Neural crest cell (in vitro differentiated cells): ENCODE results near the gene PRMT1. TPM values are rescaled to one million over a fixed set of nuclear protein-coding genes. Genes with fewer than 3 reads are reported as not detected.
"Not testable (repeated sequence)": the region's sequence is repeated elsewhere in the genome, so short reads cannot be mapped to it uniquely, and the experiment has no call there.

Experiments used
- DNase-seq: peaks from one replicate; pipeline ENCODE4 v3.0.0; 2021; ENCODE audit warnings: low read depth, mixed read lengths, low spot score
- H3K27ac Mint-ChIP-seq: one replicate; pipeline ENCODE4 v1.8.0; 2021; ENCODE audit warnings: mild to moderate bottlenecking, mixed read lengths; ENCODE audit not compliant: unreplicated experiment
- H3K27me3 Mint-ChIP-seq: 2 replicates; pipeline ENCODE4 v1.8.0; 2021; ENCODE audit warnings: low read depth, mild to moderate bottlenecking, mixed read lengths
- H3K36me3 Mint-ChIP-seq: 2 replicates; pipeline ENCODE4 v1.8.0; 2021; ENCODE audit warnings: low read depth, mild to moderate bottlenecking, mixed read lengths
- H3K4me1 Mint-ChIP-seq: 2 replicates; pipeline ENCODE4 v1.8.0; 2021; ENCODE audit warnings: mixed read lengths
- H3K4me3 Mint-ChIP-seq: one replicate; pipeline ENCODE4 v1.8.0; 2021; ENCODE audit warnings: mild to moderate bottlenecking, mixed read lengths
- H3K9me3 Mint-ChIP-seq: 2 replicates; pipeline ENCODE4 v1.8.0; 2021; ENCODE audit warnings: mixed read lengths
- microRNA-seq: library from miRNA; unstranded; fragments of <30 nt; microRNA quantifications from one replicate; pipeline ENCODE4, GENCODE V29; 2020
- total RNA-seq: library from RNA; stranded (reverse); gene quantifications from 2 replicates; pipeline ENCODE4 v1.2.1, GENCODE V29; 2021
- TF ChIP-seq, protein P1 (sequence below): fragments of 200-600 bp; sonication (generic); conservative IDR thresholded peaks from 2 replicates; pipeline ENCODE4 v1.5.0; 2021; ENCODE audit warnings: antibody characterized with exemption, mild to moderate bottlenecking

Gene PRMT1
- total RNA-seq, 1 donor from 2014 or later: 470 TPM

DNA sequence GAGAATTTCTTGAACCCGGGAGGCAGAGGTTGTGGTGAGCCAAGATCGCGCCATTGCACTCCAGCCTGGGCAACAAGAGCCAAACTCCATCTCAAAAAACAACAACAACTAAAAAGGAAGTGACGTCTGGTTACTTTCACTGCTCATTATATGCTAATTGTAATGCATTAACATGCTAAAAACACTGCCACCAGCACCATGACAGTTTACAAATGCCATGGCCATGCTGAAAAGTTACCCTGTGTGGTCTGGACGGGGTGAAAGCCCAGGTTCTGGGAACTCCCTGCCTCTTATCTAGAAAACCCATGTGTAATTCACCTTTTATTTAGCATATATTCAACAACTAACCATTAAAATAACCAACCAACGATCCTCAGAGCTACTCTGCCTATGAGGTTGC is 41.9 kb downstream of the PRMT1 start:
- H3K9me3 Mint-ChIP-seq: peaks cover 3% of the 10 kb centered on the region
- no peak for DNase-seq
- no peak overlapping the region for H3K4me3 Mint-ChIP-seq
- no peaks in the 10 kb centered on the region for H3K27me3 Mint-ChIP-seq
- TF ChIP-seq, protein P1, sequence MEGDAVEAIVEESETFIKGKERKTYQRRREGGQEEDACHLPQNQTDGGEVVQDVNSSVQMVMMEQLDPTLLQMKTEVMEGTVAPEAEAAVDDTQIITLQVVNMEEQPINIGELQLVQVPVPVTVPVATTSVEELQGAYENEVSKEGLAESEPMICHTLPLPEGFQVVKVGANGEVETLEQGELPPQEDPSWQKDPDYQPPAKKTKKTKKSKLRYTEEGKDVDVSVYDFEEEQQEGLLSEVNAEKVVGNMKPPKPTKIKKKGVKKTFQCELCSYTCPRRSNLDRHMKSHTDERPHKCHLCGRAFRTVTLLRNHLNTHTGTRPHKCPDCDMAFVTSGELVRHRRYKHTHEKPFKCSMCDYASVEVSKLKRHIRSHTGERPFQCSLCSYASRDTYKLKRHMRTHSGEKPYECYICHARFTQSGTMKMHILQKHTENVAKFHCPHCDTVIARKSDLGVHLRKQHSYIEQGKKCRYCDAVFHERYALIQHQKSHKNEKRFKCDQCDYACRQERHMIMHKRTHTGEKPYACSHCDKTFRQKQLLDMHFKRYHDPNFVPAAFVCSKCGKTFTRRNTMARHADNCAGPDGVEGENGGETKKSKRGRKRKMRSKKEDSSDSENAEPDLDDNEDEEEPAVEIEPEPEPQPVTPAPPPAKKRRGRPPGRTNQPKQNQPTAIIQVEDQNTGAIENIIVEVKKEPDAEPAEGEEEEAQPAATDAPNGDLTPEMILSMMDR: no peak
- H3K4me1 Mint-ChIP-seq: peaks cover 6% of the 10 kb centered on the region
- no peak overlapping the region for H3K27ac Mint-ChIP-seq
- H3K36me3 Mint-ChIP-seq: peaks cover 3% of the 10 kb centered on the region

DNA sequence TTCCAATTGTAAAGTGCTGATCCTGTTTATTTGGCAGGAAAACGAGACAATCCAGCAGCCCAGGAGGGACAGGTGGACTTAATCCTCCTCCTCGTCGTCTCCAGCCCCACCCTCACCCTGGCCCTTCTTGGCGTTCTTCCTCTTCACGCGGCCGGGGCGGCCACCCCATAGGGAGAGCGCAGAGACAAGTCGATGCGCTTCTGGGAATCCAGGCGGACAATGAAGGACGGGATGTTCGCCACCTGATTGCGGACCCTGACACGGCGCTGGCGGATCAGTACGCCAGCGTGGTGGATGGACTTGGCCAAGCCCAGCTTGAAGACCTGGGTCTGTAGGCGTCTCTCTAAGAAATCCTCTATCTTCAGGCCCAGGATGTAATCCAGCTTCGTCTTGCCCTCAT is 42.3 kb downstream of the PRMT1 start:
- H3K27ac Mint-ChIP-seq, H3K27me3 Mint-ChIP-seq, H3K4me3 Mint-ChIP-seq: not testable (repeated sequence)

DNA sequence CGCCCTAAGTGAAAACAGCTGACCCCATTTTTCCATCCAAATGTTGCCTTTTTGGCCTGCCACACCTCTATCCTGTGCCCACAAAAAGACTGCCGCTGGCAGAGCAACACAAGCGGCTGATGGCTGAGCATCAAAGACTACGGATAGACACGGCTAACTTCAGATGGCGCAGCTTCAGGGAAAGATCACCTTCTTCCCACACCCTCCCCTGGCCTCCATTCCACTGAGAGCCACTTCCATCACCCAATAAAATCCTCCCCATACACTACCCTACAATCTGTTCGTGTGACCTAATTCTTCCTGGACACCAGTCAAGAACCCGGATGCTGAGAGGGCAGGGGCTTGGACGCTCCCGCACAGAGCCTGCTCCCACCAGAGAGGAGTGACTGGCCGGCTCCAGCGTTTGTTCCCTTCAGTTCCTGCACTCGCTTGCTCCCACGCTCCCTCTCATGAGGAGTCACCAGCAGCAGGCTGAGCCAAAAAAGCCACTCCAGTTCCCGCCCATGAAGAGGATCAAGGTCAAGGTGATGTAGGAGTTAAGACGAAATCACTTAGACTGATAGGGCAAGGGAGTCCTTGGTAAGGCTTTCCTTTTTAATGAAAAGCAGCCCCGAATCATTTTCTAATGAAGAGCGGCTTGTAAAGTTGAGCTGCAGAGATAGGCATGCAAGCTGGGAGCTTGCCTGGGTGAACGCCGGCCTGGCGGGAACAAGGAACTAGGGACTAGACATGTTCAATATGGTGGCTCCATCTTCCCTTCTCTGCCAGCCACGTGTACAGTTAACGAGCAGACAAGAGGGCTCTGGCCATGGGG is 50.4 kb downstream of the PRMT1 start:
- H3K9me3 Mint-ChIP-seq: no peaks in the 10 kb centered on the region
- no peaks in the 10 kb centered on the region for H3K36me3 Mint-ChIP-seq
- H3K27ac Mint-ChIP-seq: no peak overlapping the region
- H3K27me3 Mint-ChIP-seq: peaks cover 2% of the 10 kb centered on the region
- TF ChIP-seq, protein P1: no peak
- DNase-seq: no peak
- H3K4me1 Mint-ChIP-seq: no peaks in the 10 kb centered on the region
- no peak overlapping the region for H3K4me3 Mint-ChIP-seq

More for the DNA sequence above, 42.3 kb downstream of the PRMT1 start:
- DNase-seq, H3K4me1 Mint-ChIP-seq, H3K9me3 Mint-ChIP-seq, H3K36me3 Mint-ChIP-seq: not testable (repeated sequence)

DNA sequence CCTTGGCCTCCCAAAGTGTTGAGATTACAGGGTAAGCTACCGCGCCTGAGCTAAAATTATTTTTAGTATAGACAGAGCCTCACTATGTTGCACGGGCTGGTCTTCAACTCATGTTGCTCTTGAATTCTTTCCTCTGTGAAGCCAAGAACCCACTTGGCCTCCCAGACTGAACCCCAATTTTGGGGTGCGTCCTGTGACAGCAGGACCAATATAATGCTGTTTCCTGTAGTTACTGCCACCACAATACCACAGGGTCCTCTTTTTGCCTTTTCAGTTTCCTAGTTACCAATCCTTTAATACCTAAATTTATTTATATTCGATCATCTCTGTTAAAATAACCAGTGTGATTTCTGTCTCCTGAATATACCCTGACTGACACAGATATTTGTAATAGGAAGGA is 53.1 kb downstream of the PRMT1 start:
- peaks cover 2% of the 10 kb centered on the region for H3K27me3 Mint-ChIP-seq
- no peaks in the 10 kb centered on the region for H3K36me3 Mint-ChIP-seq
- TF ChIP-seq, protein P1: no peak
- DNase-seq: no peak
- no peak overlapping the region for H3K27ac Mint-ChIP-seq
- H3K4me3 Mint-ChIP-seq: no peak overlapping the region
- H3K4me1 Mint-ChIP-seq: no peaks in the 10 kb centered on the region
- H3K9me3 Mint-ChIP-seq: no peaks in the 10 kb centered on the region

Small RNA genes within 50 kb of the gene (microRNA-seq; reads per million reads assigned to microRNA genes)
- 7.1 reads per million, percentile 8 among the genes with 10 or more reads in this experiment for gene MIR5088

Other genes with a start within 250 kb of the PRMT1 start
- gene SLC17A7, start 235.7 kb upstream of the PRMT1 start, total RNA-seq: 0.23 TPM in 1 of 2 replicates, not detected in the other
- gene PIH1D1, start 225.5 kb upstream of the PRMT1 start, total RNA-seq: 104 and 110 TPM in 2 replicates
- gene ALDH16A1, start 224.0 kb upstream of the PRMT1 start, total RNA-seq: 51.9 and 52.7 TPM in 2 replicates
- 0.89 and 1.0 TPM in 2 replicates for gene FLT3LG, start 203.1 kb upstream of the PRMT1 start, total RNA-seq
- gene RPL13A, start 189.7 kb upstream of the PRMT1 start, total RNA-seq: 2,983 and 3,026 TPM in 2 replicates
- gene RPS11, start 180.8 kb upstream of the PRMT1 start, total RNA-seq: 2,365 and 2,591 TPM in 2 replicates
- gene FCGRT, start 164.6 kb upstream of the PRMT1 start, total RNA-seq: 24.9 and 27.5 TPM in 2 replicates
- 7.7 and 8.8 TPM in 2 replicates for gene RCN3, start 149.3 kb upstream of the PRMT1 start, total RNA-seq
- 70.2 and 74.1 TPM in 2 replicates for gene NOSIP, start 96.7 kb upstream of the PRMT1 start, total RNA-seq
- 1.0 and 1.3 TPM in 2 replicates for gene PRRG2, start 96.0 kb upstream of the PRMT1 start, total RNA-seq
- gene PRR12, start 86.1 kb upstream of the PRMT1 start, total RNA-seq: 51.7 and 53.7 TPM in 2 replicates
- gene RRAS, start 37.1 kb upstream of the PRMT1 start, total RNA-seq: 1.2 and 2.3 TPM in 2 replicates
- 89.6 and 91.9 TPM in 2 replicates for gene SCAF1, start 35.1 kb upstream of the PRMT1 start, total RNA-seq
- 70.0 and 76.0 TPM in 2 replicates for gene IRF3, start 11.4 kb upstream of the PRMT1 start, total RNA-seq
- 92.4 and 99.5 TPM in 2 replicates for gene BCL2L12, start 11.3 kb upstream of the PRMT1 start, total RNA-seq
- 11.8 TPM in 2 replicates for gene ADM5, start 12.3 kb downstream of the PRMT1 start, total RNA-seq
- gene CPT1C, start 13.8 kb downstream of the PRMT1 start, total RNA-seq: 87.7 and 96.1 TPM in 2 replicates
- gene TSKS, start 86.0 kb downstream of the PRMT1 start, total RNA-seq: not detected in 2 replicates
- 96.7 and 102 TPM in 2 replicates for gene AP2A1, start 89.7 kb downstream of the PRMT1 start, total RNA-seq
- 37.5 and 38.0 TPM in 2 replicates for gene FUZ, start 136.0 kb downstream of the PRMT1 start, total RNA-seq
- 80.8 and 85.4 TPM in 2 replicates for gene MED25, start 141.0 kb downstream of the PRMT1 start, total RNA-seq
- 453 and 466 TPM in 2 replicates for gene PTOV1, start 173.9 kb downstream of the PRMT1 start, total RNA-seq
- 131 and 135 TPM in 2 replicates for gene PNKP, start 190.3 kb downstream of the PRMT1 start, total RNA-seq
- gene AKT1S1, start 200.1 kb downstream of the PRMT1 start, total RNA-seq: 38.6 and 39.6 TPM in 2 replicates
- gene TBC1D17, start 200.4 kb downstream of the PRMT1 start, total RNA-seq: 30.5 and 34.5 TPM in 2 replicates
- 0.12 and 0.41 TPM in 2 replicates for gene IL4I1, start 219.6 kb downstream of the PRMT1 start, total RNA-seq